ENCODE measurements around the gene FOXP2. TPM values are rescaled to one million over a fixed set of nuclear protein-coding genes. Genes with fewer than 3 reads are reported as not detected.

FOXP2 gene
- total RNA-seq, 2 donors from 2014 or later, result 15.5 to 16.6 TPM

DNA sequence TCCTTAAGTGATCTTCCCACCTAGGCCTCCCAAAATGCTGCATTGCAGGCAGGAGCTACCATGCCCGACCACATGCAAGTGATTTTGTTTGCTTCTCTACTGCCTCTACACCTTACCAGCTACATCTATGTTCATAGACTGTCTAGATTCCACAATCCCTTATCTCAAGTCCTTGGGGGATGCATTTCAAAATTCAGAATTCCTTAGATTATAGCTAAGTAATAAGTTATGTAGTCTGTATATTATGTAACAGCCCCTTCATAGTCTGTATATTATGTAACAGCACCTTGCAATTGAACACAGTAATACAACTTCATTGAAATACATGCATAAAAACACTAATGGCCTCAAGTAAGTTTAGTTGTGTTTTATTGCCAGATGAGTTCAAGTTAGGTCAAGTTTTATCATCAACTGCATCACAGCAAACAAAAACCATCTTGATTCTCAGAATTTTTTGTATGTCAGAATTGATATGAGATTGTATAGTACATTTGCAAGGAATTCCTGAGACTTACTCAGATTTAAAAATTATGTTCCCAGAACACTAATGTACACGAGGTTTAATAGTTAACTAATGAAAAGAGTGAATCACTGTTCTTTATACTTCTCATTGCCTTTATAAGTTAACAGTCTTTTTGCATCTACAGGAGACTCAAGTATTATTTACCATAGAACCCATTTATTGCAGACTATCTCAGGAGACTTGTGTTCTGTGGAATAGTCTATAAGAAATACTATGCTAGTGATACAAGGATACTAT is 11.6 kb upstream of the FOXP2 start:
- Histone ChIP-seq H3K4me3 (no peak overlapping the region), H3K27ac (no peak overlapping the region), H3K27me3 (no peaks in the 10 kb centered on the region), H3K4me1 (peaks cover 12% of the 10 kb centered on the region), H3K36me3 (replicated peaks in 1 of 2; ENCODE audit: insufficient read depth in 1 of 2, low read depth in 2 of 2) (no peaks in the 10 kb centered on the region), H3K9me3 (no peaks in the 10 kb centered on the region)
- WGBS, 2 donors, result 54 to 58% methylated on average over 2 of the region's 2 CpGs
- no peak for ATAC-seq
- TF ChIP-seq, protein P1, sequence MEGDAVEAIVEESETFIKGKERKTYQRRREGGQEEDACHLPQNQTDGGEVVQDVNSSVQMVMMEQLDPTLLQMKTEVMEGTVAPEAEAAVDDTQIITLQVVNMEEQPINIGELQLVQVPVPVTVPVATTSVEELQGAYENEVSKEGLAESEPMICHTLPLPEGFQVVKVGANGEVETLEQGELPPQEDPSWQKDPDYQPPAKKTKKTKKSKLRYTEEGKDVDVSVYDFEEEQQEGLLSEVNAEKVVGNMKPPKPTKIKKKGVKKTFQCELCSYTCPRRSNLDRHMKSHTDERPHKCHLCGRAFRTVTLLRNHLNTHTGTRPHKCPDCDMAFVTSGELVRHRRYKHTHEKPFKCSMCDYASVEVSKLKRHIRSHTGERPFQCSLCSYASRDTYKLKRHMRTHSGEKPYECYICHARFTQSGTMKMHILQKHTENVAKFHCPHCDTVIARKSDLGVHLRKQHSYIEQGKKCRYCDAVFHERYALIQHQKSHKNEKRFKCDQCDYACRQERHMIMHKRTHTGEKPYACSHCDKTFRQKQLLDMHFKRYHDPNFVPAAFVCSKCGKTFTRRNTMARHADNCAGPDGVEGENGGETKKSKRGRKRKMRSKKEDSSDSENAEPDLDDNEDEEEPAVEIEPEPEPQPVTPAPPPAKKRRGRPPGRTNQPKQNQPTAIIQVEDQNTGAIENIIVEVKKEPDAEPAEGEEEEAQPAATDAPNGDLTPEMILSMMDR (IDR thresholded peaks at IDR 0.05), result no peak
- no peak for TF ChIP-seq POLR2A (IDR thresholded peaks at IDR 0.05)
- intact Hi-C loops (cut with DNase I), result no loop called here
- DNase-seq, result no peak

DNA sequence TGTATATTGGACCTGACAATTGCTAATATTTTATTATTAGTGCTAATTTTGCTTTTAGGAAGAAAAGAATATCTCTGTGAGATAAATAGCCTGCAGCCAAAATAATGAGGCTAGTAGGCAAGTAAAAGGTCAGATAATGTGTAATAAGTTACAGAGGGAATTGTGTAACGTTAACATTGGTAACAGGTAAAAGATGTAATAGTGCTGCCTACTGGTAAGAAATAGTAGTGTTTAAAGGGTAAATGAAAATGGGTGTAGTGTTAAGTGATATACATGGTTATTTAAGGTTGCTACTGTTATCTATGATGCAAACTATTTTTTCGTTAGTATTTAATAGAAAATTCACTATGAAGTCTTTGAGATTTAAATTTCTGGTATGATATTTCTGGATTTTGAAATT is 9.2 kb upstream of the FOXP2 start:
- ATAC-seq (peak; percentile 96), DNase-seq (no peak)
- Histone ChIP-seq H3K27ac (no peak overlapping the region), H3K36me3 (replicated peaks in 1 of 2; ENCODE audit: insufficient read depth in 1 of 2, low read depth in 2 of 2) (no peaks in the 10 kb centered on the region), H3K4me1 (peaks cover 12% of the 10 kb centered on the region), H3K9me3 (no peaks in the 10 kb centered on the region), H3K27me3 (no peaks in the 10 kb centered on the region), H3K4me3 (no peak overlapping the region)
- 7 to 12% methylated on average over 2 of the region's 2 CpGs for WGBS, 2 donors
- intact Hi-C loops (cut with DNase I), result no loop called here
- TF ChIP-seq, protein P1 (IDR thresholded peaks at IDR 0.05), result peak; percentile 13 to 90 (median 79)
- no peak for TF ChIP-seq POLR2A (IDR thresholded peaks at IDR 0.05)

DNA sequence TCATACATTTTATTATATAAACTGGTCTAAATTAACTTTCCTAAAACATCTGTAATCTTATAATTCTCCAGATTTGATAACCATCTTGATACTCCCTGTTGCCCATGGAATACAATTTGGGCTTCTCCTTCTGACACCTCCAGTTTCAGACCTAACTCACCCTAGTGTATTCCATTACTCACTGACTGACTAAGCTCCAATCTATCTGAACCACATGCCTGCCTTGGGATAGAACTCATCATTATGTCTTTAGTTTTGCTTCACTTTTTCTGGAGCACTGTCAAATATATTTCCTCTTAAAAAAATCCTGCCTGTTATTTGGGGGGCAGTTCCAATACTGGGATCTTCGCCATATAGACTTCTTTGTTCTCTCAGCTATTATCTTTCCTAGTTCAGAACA is 4.9 kb upstream of the FOXP2 start:
- Histone ChIP-seq H3K36me3 (replicated peaks in 1 of 2; ENCODE audit: insufficient read depth in 1 of 2, low read depth in 2 of 2) (no peaks in the 10 kb centered on the region), H3K4me3 (no peak overlapping the region), H3K4me1 (peaks cover 22% of the 10 kb centered on the region), H3K9me3 (no peaks in the 10 kb centered on the region), H3K27ac (no peak overlapping the region), H3K27me3 (no peaks in the 10 kb centered on the region)
- TF ChIP-seq, protein P1 (IDR thresholded peaks at IDR 0.05), result no peak
- TF ChIP-seq POLR2A (IDR thresholded peaks at IDR 0.05), result no peak
- DNase-seq, result no peak
- 90 to 95% methylated on average over 1 of the region's 1 CpG for WGBS, 2 donors
- intact Hi-C loops (cut with DNase I), result loop anchor here (10.0 kb wide), 1 partner anchor 315 kb away; no protein-coding TSS in a partner anchor
- no peak for ATAC-seq

DNA sequence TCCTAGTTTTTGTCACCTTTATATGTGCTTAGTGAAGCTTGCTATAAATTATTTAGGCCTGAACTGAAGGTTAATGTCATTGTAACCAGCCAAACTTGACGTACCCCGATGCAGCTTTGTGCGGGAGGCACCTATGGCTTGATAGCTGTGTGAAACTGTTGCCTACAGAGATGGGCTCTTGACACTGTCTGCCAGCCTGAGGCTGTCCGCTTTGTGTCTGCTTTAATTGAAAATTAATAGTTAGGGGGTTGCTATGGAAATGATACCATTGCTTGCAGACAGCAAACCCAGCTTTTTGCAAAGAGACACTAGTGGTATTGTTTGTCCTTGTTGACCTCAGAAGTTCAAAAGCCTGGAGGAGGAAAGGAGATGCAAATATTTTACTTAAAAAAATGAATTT is 2.1 kb upstream of the FOXP2 start:
- Histone ChIP-seq H3K27me3 (no peaks in the 10 kb centered on the region), H3K4me3 (no peak overlapping the region), H3K4me1 (peaks cover 17% of the 10 kb centered on the region), H3K9me3 (no peaks in the 10 kb centered on the region), H3K27ac (no peak overlapping the region), H3K36me3 (replicated peaks in 1 of 2; ENCODE audit: insufficient read depth in 1 of 2, low read depth in 2 of 2) (no peaks in the 10 kb centered on the region)
- ATAC-seq (no peak), DNase-seq (no peak)
- TF ChIP-seq POLR2A (IDR thresholded peaks at IDR 0.05), result no peak
- TF ChIP-seq, protein P1 (IDR thresholded peaks at IDR 0.05), result no peak
- 83 to 90% methylated on average over 4 of the region's 4 CpGs for WGBS, 2 donors
- intact Hi-C loops (cut with DNase I), result loop anchor here (10.0 kb wide), 1 partner anchor 318 kb away; no protein-coding TSS in a partner anchor

DNA sequence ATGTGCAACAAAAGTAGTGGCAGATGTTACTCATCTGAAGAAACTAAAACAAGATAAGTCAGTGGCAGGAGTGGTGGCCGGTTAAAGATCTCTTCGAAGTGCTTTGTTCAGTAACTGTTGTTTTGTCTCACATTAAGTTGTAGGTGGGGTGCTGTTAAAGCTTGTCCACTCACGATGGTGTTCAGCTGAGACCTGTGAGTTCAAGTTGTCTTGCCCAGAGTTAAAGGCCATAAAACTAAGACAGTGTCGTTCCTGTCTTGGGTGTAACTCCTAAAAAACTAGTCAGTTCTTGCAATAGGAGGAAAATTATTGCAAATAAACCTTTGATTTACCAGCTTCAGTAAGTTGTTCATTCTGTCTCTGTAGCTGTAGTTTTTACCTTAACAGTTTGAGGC is 857 bp upstream of the FOXP2 start:
- no peak for ATAC-seq
- intact Hi-C loops (cut with DNase I), result loop anchor here (10.0 kb wide), 1 partner anchor 319 kb away; no protein-coding TSS in a partner anchor
- Histone ChIP-seq H3K27ac (peak overlapping the region; percentile 7 to 67 (median 54)), H3K36me3 (replicated peaks in 1 of 2; ENCODE audit: insufficient read depth in 1 of 2, low read depth in 2 of 2) (no peaks in the 10 kb centered on the region), H3K4me1 (peaks cover 16% of the 10 kb centered on the region), H3K27me3 (no peaks in the 10 kb centered on the region), H3K9me3 (no peaks in the 10 kb centered on the region), H3K4me3 (no peak overlapping the region)
- TF ChIP-seq POLR2A (IDR thresholded peaks at IDR 0.05), result no peak
- TF ChIP-seq, protein P1 (IDR thresholded peaks at IDR 0.05), result no peak
- 30 to 35% methylated on average over 4 of the region's 4 CpGs for WGBS, 2 donors
- DNase-seq, result no peak
